Measurements from ENCODE around the gene KCNIP4. TPM values are rescaled to one million over a fixed set of nuclear protein-coding genes. Genes with fewer than 3 reads are reported as not detected.
A peak's percentile ranks its signal among the peaks of the same experiment; 100 is the strongest.

Gene KCNIP4
- total and polyA plus RNA-seq, 2 experiments from 2014 or later = 0.65 TPM; not detected in 1

DNA sequence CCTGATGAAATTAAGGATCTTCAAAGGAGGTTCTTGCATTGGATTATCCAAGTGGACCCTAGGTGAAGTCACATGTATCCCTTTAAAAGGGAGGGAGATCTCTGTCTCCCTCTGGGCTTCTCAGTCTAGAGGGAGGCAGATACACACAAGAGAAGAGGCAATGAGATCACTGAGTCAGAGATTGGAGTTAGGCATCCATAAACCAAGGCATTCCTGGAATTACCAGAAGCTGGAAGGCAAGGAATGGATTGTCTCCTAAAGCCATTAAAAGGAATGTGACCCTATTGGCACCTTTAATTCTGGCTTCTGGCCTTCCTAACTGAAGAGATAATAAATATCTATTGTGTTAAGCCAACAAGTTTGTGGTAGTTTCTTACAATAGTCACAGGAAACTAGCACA lies 865.2 kb downstream of the KCNIP4 start:
- Histone ChIP-seq H2AFZ (no peak overlapping the region), H4K20me1 (ENCODE audit: insufficient read depth) (no peaks in the 10 kb centered on the region), H3K4me2 (ENCODE audit: unreplicated experiment) (no peak overlapping the region), H3K9ac (no peak overlapping the region), H3F3A (ENCODE audit: insufficient read depth) (no peaks in the 10 kb centered on the region), H3K9me3 (ENCODE audit: low read depth) (no peaks in the 10 kb centered on the region), H3K79me2 (ENCODE audit: insufficient read depth) (no peaks in the 10 kb centered on the region), H3K36me3 (ENCODE audit: low read depth) (no peaks in the 10 kb centered on the region), H3K27me3 (replicated peaks; ENCODE audit: insufficient read depth) (no peaks in the 10 kb centered on the region), H3K27ac (no peak overlapping the region), H3K4me1 (ENCODE audit: insufficient read depth) (no peaks in the 10 kb centered on the region), H3K4me3 (no peak overlapping the region), H3K9me2 (ENCODE audit: insufficient read depth) (no peaks in the 10 kb centered on the region)
- TF ChIP-seq EZH2 (IDR thresholded peaks at IDR 0.05; ENCODE audit: insufficient read depth, poor library complexity, severe bottlenecking) = no peak
- no peak for TF ChIP-seq EZH2phosphoT487 (IDR thresholded peaks at IDR 0.05; ENCODE audit: insufficient read depth, low read depth)
- DNase-seq = no peak
- in situ Hi-C loops (cut with MboI) = no loop called here

DNA sequence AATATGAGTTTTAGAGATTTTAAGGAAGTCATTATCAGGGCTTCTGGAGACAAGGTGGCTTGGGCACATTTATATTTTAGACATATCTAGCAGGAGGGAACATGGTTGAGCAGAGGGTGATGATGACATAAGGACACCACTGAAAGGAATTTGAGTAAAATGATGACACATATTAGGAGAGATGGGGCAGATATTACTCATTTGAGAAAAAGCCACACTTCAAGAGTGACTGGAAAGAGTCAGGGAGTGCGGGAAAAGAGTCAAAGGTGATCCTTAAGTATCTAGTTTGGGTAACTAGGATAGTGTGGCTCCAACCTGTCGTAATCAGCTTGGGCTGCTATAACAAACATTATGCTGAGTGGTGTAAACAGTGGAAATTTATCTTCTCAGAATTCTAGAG lies 870.6 kb downstream of the KCNIP4 start:
- Histone ChIP-seq H3K36me3 (ENCODE audit: low read depth) (no peaks in the 10 kb centered on the region), H4K20me1 (ENCODE audit: insufficient read depth) (no peaks in the 10 kb centered on the region), H3K27me3 (replicated peaks; ENCODE audit: insufficient read depth) (no peaks in the 10 kb centered on the region), H3F3A (ENCODE audit: insufficient read depth) (no peaks in the 10 kb centered on the region), H3K27ac (no peak overlapping the region), H3K79me2 (ENCODE audit: insufficient read depth) (no peaks in the 10 kb centered on the region), H2AFZ (no peak overlapping the region), H3K4me2 (ENCODE audit: unreplicated experiment) (no peak overlapping the region), H3K4me1 (ENCODE audit: insufficient read depth) (no peaks in the 10 kb centered on the region), H3K9me2 (ENCODE audit: insufficient read depth) (no peaks in the 10 kb centered on the region), H3K9me3 (ENCODE audit: low read depth) (no peaks in the 10 kb centered on the region), H3K4me3 (no peak overlapping the region), H3K9ac (no peak overlapping the region)
- 15 to 20% methylated on average over 2 of the region's 2 CpGs for WGBS, 2 experiments (ENCODE audit: low coverage in 1 of 2, low lambda C conversion rate in 2 of 2, missing lambda C conversion rate in 2 of 2)
- no peak for DNase-seq
- TF ChIP-seq EZH2 (IDR thresholded peaks at IDR 0.05; ENCODE audit: insufficient read depth, poor library complexity, severe bottlenecking) (no peak), EZH2phosphoT487 (IDR thresholded peaks at IDR 0.05; ENCODE audit: insufficient read depth, low read depth) (no peak)
- in situ Hi-C loops (cut with MboI) = no loop called here

DNA sequence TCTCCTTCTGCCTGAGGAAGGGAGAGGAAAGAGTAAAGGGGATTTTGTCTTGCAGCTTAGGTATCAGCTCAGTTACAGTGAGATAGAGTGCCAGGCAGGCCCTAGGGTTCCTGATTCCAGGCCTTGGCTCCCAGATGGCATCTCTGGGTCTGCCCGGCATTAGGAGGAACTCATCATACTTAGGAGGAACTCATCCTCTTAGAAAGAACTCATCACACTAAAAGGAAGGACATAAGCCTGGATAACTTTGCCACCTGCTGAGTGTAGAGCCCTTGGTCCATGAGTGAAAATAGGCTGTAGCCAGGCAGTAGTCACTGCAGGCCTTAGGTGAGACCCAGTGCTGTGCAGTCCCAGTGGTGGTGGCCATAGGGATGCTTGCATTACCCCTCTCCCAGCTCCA lies 881.2 kb downstream of the KCNIP4 start:
- H3K36me3 ChIP-seq (ENCODE audit: low read depth) = no peaks in the 10 kb centered on the region
- no peaks in the 10 kb centered on the region for H3K9me3 ChIP-seq (ENCODE audit: low read depth)
- H3K9ac ChIP-seq = no peak overlapping the region
- no peak overlapping the region for H3K4me2 ChIP-seq (ENCODE audit: unreplicated experiment)
- no peak overlapping the region for H3K4me3 ChIP-seq
- H3K27me3 ChIP-seq (replicated peaks; ENCODE audit: insufficient read depth) = no peaks in the 10 kb centered on the region
- H3K9me2 ChIP-seq (ENCODE audit: insufficient read depth) = no peaks in the 10 kb centered on the region
- no peaks in the 10 kb centered on the region for H3K79me2 ChIP-seq (ENCODE audit: insufficient read depth)
- H2AFZ ChIP-seq = no peak overlapping the region
- WGBS, 2 experiments (ENCODE audit: low coverage in 1 of 2, low lambda C conversion rate in 2 of 2, missing lambda C conversion rate in 2 of 2) = 5 to 33% methylated on average over 1 of the region's 1 CpG
- no peak overlapping the region for H3K27ac ChIP-seq
- in situ Hi-C loops (cut with MboI) = no loop called here
- H4K20me1 ChIP-seq (ENCODE audit: insufficient read depth) = no peaks in the 10 kb centered on the region
- H3K4me1 ChIP-seq (ENCODE audit: insufficient read depth) = no peaks in the 10 kb centered on the region
- no peaks in the 10 kb centered on the region for H3F3A ChIP-seq (ENCODE audit: insufficient read depth)
- TF ChIP-seq EZH2phosphoT487 (IDR thresholded peaks at IDR 0.05; ENCODE audit: insufficient read depth, low read depth) = no peak
- no peak for TF ChIP-seq EZH2 (IDR thresholded peaks at IDR 0.05; ENCODE audit: insufficient read depth, poor library complexity, severe bottlenecking)
- no peak for DNase-seq

DNA sequence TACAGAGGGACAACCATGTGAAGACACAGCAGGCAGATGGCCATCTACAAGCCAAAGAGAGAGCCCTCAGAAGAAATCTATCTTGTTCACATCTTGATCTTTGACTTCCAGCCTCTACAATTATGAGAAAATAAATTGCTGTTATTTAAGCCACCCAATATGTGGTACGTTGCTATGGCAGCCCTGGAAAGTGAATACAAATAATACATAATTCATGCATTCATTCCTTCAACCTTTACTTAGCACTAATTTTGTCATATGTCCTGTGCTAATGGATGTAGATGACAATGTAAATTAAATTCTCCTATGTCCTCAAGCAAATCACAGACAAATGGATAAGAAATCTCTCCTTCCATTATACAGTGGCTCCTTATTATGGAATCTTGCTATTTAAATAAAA lies 886.7 kb downstream of the KCNIP4 start:
- H3K4me2 ChIP-seq (ENCODE audit: unreplicated experiment) = no peak overlapping the region
- H3F3A ChIP-seq (ENCODE audit: insufficient read depth) = no peaks in the 10 kb centered on the region
- H3K9me3 ChIP-seq (ENCODE audit: low read depth) = no peaks in the 10 kb centered on the region
- H3K79me2 ChIP-seq (ENCODE audit: insufficient read depth) = no peaks in the 10 kb centered on the region
- H4K20me1 ChIP-seq (ENCODE audit: insufficient read depth) = no peaks in the 10 kb centered on the region
- H3K9ac ChIP-seq = no peak overlapping the region
- H3K4me3 ChIP-seq = no peak overlapping the region
- WGBS, 2 experiments (ENCODE audit: low coverage in 1 of 2, low lambda C conversion rate in 2 of 2, missing lambda C conversion rate in 2 of 2) = 0% methylated on average over 1 of the region's 1 CpG
- no peaks in the 10 kb centered on the region for H3K4me1 ChIP-seq (ENCODE audit: insufficient read depth)
- no peak for TF ChIP-seq EZH2phosphoT487 (IDR thresholded peaks at IDR 0.05; ENCODE audit: insufficient read depth, low read depth)
- no peak for TF ChIP-seq EZH2 (IDR thresholded peaks at IDR 0.05; ENCODE audit: insufficient read depth, poor library complexity, severe bottlenecking)
- no peaks in the 10 kb centered on the region for H3K9me2 ChIP-seq (ENCODE audit: insufficient read depth)
- DNase-seq = no peak
- H3K27ac ChIP-seq = no peak overlapping the region
- H3K27me3 ChIP-seq (replicated peaks; ENCODE audit: insufficient read depth) = no peaks in the 10 kb centered on the region
- in situ Hi-C loops (cut with MboI) = no loop called here
- H3K36me3 ChIP-seq (ENCODE audit: low read depth) = no peaks in the 10 kb centered on the region
- no peak overlapping the region for H2AFZ ChIP-seq

DNA sequence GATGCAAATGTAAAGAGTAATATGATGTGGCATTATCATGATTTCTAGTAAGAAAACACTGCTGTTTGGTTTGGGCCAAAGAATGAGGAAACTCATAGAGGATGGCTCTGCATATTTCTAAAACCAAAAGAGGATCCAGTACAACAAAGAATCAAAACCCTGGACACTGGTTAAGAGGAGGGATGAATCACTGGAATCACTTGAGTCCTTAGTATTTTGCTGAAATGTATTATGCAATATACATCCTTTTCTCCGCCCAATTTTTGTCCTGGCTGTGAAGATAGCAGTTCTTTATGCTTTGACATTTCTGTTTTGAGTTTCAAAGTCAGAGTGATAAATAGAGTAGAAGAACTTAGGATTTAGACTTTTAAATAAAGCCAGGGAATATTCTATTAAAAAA lies 902.4 kb downstream of the KCNIP4 start:
- no peak for TF ChIP-seq EZH2phosphoT487 (IDR thresholded peaks at IDR 0.05; ENCODE audit: insufficient read depth, low read depth)
- TF ChIP-seq EZH2 (IDR thresholded peaks at IDR 0.05; ENCODE audit: insufficient read depth, poor library complexity, severe bottlenecking) = no peak
- no peak overlapping the region for H3K4me3 ChIP-seq
- in situ Hi-C loops (cut with MboI) = no loop called here
- DNase-seq = peak; percentile 48
- no peak overlapping the region for H2AFZ ChIP-seq
- no peaks in the 10 kb centered on the region for H3K27me3 ChIP-seq (replicated peaks; ENCODE audit: insufficient read depth)
- H3K79me2 ChIP-seq (ENCODE audit: insufficient read depth) = no peaks in the 10 kb centered on the region
- no peaks in the 10 kb centered on the region for H3K9me3 ChIP-seq (ENCODE audit: low read depth)
- H4K20me1 ChIP-seq (ENCODE audit: insufficient read depth) = no peaks in the 10 kb centered on the region
- H3K27ac ChIP-seq = no peak overlapping the region
- no peaks in the 10 kb centered on the region for H3K36me3 ChIP-seq (ENCODE audit: low read depth)
- H3K4me1 ChIP-seq (ENCODE audit: insufficient read depth) = no peaks in the 10 kb centered on the region
- H3K4me2 ChIP-seq (ENCODE audit: unreplicated experiment) = no peak overlapping the region
- no peaks in the 10 kb centered on the region for H3K9me2 ChIP-seq (ENCODE audit: insufficient read depth)
- H3K9ac ChIP-seq = no peak overlapping the region
- 37 to 42% methylated on average over 1 of the region's 1 CpG for WGBS, 2 experiments (ENCODE audit: low coverage in 1 of 2, low lambda C conversion rate in 2 of 2, missing lambda C conversion rate in 2 of 2)
- no peaks in the 10 kb centered on the region for H3F3A ChIP-seq (ENCODE audit: insufficient read depth)

Data from GM23248 (cell line).